Right kidney (tissue), 1 donor: Measurements from ENCODE around the gene PAK1.
"Not testable (repeated sequence)": the region's sequence is repeated elsewhere in the genome, so short reads cannot be mapped to it uniquely, and the experiment has no call there.

Experiments
- DNase-seq: peaks from one replicate; pipeline ENCODE4 v3.0.0-alpha.2; 2016

The PAK1 gene

DNA sequence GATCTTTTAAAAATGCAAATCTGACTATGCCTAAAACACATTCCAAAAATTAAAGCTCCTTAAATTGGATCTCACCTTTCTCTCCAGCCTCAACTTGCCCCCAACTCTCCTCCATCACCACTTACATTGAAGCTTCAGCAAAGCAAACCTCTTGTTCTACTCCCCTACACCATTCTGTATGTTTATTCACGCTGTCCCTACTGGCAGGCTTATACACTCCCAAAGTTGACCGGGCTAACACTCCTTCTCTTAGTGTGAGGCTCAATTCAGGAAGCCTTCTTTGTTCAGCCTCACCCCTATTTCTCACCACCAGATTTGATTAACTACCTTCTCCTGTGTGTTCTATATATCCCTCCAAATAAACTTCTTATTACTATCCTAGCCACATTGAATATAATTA, 170.6 kb downstream of the PAK1 start:
- no peak for DNase-seq

DNA sequence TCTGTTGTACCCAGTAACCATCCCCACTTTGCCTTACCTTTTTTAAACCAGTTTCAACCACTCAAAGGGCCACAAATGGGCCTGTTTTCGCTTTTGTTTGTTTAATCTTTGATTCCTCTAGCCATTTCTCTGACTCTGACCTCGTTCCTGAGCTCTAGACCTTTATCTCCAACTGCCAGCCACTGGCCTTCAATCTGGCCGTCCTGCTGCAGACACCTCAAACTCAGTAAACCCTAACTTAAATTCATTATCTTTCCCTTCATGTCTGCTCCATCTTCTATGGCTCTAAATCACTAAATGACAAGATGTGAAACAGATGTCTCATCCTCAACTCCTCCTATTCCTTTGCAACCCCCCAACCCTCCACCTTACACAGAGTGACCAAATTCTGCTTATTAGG, 171.1 kb downstream of the PAK1 start:
- DNase-seq = no peak

DNA sequence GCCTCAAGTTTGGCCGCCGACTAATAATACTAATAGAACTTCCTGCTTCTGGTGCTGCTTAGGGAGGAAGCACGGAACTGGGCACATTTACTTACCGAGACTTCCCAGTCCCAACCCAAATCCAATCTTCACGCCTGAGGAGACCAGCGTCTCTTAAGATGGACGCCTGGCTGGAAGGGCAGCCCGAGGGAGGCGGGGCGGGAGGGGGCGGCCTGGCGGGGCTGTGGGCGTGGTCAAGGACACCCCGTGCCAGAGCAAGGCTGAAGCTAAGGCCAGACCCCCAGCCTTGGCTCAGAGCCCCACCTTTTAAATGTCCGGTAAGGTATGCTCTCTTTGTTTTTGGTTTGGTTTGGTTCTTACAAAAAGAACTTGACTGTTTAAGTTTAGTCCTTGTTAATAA, 172.4 kb downstream of the PAK1 start, which contains the start of gene GDPD4:
GDPD4 (minus strand) TSS at position 177 of the 400 bp plus-strand sequence. CDS start 16,549 bp downstream, outside the sequence.
- no peak for DNase-seq

DNA sequence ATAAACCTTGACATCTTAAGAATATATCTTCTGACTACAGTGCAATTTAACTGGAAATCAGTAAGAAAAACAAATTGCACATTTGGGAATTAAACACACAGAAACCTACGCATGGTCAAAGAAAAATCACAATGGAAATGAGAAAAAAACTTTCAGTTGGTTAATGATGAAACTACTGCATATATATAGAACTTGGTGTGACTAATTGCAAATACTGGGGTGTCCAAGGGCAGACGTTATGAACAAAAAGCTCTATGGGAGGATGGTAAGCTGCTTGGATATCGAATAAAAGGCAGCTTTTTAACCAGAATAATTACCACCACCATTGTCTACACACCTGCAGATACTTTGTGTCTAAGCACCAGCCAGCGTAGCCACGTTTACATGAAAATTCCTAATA, 173.2 kb downstream of the PAK1 start:
- no peak for DNase-seq

DNA sequence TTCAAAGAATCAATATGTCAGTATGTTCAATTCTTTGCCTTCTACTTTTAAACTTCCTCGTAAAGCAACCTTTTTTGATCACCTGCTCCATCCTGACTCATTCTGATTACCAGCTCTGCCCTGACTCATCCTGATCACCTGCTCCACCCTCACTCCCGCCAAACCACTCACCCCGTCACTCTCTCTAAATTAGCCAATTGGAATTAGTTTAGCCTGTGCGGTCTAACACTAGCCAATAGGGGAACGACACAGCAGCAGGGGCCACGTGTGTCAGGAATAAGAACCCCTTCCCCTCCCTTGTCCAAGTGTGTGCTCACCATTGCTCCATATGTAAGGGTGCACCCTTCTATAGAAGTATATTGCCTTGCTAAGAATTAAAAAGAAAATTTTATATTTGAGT, 173.9 kb downstream of the PAK1 start:
- DNase-seq = not testable (repeated sequence)

DNA sequence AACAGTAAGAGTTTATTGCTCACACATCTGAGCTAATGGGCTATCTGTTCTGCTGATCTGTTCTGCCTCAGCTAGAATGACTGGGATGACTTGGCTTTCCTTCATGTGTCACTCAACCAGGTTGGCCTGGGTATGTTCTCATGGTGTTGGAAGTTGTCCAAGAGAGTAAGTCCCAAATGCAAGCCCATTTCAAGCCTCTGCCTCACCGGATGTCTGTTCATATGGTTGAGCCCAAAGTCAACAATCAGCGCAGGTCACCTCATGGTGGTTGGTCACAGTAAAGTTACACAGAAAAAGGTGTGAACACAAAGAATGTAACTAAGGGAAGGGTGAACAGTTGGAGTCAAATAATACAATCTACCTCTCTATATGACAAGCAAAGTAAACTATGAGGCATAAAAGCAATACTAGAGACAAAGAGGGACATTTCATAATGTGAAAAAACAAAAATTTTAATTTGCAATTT, 174.3 kb downstream of the PAK1 start:
- DNase-seq = no peak

DNA sequence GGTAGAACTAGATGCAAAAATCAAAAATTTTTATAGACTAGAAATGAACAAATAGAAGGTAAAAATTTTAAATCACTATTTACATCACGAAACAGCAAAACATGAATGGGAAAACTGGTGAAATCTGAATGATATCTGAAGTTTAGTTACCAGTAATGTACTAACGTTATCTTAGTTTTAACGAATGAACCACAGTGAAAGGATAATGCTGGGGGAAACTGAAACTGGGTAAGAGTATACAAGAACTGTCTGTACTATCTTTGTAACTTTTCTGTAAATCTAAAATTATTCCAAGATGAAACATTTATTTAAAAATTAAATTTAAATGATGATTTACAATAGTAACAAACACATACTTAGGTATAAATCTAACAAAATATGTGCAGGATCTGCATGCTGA, 179.9 kb downstream of the PAK1 start:
- DNase-seq = no peak

DNA sequence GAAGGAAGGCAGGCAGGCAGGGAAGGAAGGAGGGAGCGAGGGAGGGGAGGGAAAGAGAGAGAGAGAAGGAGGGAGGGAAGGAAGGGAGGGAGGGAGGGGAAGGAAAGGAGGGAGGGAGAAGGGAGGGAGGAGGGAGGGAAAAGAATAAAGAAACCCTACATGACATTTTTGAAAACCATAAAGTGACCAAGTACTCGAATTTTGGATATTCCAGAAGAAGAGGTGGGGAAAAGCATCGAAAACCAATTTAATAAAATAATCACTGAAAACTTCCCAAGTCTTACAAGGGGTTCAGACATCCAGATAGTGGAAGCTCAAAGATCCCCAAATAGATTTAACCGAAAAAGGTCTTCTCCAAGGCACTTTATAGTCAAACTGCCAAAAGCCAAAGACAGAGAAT, 184.2 kb downstream of the PAK1 start:
- no peak for DNase-seq

DNA sequence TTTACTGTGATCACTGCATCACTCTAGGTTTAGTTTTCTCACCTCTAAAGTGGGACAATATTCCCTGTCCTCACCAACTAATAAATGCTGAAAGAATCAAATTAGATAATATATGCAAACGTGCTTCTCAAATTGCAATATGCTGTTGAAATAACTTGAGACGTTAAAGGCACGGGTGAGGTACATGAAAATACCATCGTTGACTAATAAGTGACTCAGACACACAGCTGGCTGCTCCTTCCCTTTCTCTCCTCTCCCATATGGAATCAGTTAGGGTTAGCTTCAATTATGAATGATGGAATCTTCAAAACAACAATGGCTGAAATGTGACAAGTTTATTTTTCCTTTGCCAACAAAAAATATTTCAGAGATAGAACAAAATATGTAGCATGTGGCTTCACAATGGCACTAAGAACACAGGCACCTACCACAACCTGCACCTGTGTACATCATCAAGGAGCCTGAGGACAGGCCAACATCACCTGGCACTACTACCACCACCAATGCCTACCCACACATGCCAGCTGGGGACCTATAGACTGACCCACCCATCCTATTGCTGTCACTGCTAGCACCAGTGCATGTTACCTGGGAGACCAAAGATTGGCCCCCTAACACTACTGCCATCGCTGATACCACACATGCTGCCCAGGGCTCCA, 186.2 kb downstream of the PAK1 start:
- DNase-seq = no peak

DNA sequence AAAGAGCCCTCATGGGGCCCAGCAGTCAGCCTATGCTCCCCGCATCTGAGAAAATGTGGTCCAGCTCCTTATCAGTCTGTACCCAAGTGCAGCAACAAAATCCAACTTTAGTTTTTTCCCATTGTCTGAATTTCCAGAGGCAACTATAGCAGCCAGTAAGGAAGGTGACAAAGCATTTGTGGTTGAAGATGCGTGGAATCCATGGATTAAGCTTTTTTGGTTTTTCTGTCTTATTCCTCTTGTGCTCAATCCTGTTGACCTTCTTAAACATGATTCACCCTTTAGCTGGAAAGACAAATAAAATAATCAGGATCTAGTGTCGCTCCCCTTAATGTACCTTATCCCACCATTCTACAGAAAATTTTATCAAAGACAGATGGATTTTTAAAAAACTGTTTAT, 186.8 kb downstream of the PAK1 start:
- DNase-seq = no peak

DNA sequence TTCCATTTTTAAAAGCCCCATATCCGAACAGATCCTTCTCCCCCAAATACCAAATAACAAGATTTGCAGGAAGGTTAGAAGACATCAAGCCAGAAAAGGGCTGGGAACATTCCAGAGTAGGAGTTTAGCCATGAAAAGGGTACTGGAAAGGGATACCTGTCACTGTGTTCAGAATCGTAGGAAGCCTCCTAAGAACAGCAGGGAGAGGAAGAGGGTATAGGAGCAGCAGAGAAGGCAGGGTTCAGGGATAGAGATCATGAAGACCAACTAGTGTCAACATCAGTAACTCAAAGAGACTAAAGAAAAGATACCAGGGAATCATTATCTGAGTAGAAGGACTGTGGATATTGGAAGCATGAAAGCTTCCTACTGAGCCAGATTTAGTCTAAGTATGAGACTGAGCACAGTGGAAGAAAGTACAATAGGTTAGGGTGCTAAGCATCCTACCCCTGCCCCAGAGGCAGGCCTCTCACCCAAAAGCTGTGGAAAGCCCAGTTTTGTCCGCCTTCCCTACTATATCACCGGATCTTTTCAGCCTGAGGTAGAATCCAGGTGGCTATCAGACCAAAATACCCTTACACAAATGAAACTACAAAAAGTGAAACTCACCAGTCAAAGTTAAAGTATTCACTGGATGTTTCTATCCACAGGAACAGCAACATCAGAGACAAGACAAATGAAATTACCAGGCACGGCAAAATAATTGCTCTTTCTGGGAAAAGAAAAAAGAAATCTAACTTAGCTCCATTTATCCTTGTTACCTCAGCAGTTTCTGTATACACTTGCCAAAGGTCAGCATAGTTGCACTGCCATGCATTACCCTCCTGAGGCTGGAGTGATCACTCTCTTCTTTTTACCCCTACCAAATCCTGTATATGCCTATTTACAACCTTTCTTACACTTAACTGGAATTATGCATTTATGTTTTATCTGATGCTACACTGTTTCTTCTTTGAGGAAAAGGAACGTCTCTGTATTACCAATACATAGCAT, 189.1 kb downstream of the PAK1 start:
- no peak for DNase-seq

DNA sequence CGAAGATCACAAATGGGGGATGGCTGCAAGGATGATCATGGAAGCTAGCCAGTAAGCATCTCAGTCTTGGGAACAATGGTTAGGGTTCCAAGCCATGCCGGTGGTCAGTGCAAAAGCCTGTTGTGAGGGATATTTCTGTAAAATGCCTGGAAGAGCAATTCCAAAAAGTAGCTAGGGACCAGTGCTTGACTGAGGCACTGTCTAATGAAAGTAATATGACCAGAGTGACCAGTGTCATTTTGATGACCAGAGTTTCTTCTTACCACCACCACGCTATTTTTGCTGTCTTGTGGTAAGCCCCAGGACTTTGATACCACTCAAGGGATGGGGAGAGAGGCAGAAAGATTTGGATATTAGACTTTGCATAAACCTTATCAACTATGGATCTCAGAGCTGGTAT, 190.8 kb downstream of the PAK1 start:
- no peak for DNase-seq

DNA sequence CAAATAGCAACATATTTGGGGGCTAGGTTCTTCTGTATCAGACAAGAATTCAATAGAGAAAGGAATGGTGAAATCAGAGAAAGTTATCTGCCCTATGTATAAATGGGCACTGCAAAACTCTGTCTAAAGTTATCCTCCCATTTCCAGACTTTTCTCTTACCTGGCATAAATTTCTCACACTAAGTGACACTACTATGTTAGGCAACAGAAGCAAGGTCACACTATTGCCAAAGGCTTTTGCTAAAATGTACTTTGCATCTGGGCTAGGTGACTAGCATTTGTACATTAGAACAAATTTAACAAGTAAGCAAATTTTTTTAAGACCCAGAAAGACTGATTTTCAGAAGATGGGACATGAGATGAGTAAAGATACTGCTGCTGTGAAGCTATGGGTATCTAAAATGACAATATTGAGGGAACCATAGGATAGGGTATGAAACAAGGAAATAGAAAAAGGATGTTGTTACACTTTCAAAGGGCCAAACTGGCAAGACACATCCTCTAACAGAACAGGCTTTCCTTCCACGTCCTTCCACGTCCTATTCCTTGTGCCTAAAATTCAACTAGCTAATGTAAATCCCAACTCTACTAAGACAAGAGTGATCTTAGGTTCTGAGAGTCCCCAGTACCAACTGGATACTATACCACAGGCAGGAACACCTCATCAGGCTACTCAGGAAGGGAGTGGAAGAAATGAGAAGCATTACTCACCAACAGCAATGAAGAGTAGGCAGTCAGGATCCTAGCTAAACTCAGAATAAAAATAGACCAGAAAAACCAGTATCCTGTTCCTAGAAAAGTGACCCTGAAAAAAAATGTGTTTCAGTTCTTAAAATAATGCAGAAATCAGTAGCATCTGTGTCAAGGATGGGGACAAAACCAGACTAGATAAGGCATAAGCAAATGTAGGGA, 195.0 kb downstream of the PAK1 start:
- DNase-seq = no peak

DNA sequence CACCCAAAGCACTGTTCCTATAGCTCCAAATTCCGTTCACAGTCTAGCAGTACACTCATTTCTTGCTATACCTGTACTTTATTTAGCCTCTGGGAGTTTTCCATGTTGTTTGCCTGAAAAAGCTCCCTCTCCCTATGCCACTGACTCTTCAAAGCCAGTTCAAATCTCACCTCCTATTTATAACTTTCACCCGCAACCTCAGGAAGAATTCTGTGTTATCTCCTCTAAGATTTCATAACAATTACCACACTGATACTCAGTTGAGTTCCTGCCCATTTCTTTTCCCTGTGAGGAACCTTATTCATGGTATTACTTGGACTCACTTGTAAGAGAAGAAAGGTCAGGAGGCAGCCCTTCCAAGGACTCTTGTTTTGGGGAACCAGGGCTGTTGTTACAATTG, 197.6 kb downstream of the PAK1 start:
- no peak for DNase-seq
